SU-DHL-6 (cell line): ENCODE measurements around the gene ZNF618.

Source experiments
- H2AFZ ChIP-seq: fragments of 200-600 bp; sonication (generic); 2 replicates; pipeline ENCODE4 v1.6.1; 2014; ENCODE audit warnings: low read depth, mild to moderate bottlenecking, moderate library complexity, mixed read lengths, antibody characterized with exemption, low read length; ENCODE audit not compliant: severe bottlenecking
- H3F3A ChIP-seq: fragments of 200-600 bp; shearing (Covaris generic); 2 replicates; pipeline ENCODE4 v1.6.0; 2016; ENCODE audit warnings: antibody characterized with exemption, mild to moderate bottlenecking; ENCODE audit not compliant: insufficient read depth
- H3K27ac ChIP-seq: fragments of 200-600 bp; sonication (generic); 2 replicates; pipeline ENCODE4 v1.5.1; 2016; ENCODE audit warnings: low read depth, mild to moderate bottlenecking, low read length, moderate library complexity, mixed read lengths
- H3K27me3 ChIP-seq: fragments of 200-600 bp; sonication (generic), shearing (Covaris generic); 2 replicates; pipeline ENCODE4 v1.6.0; 2014; ENCODE audit warnings: mild to moderate bottlenecking, low read length
- H3K36me3 ChIP-seq: fragments of 200-600 bp; sonication (generic); 2 replicates; pipeline ENCODE4 v1.6.1; 2014; ENCODE audit warnings: mild to moderate bottlenecking, low read length, mixed read lengths
- H3K4me2 ChIP-seq: fragments of 300-600, 200-600 bp; shearing (Covaris generic), sonication (generic); 2 replicates; pipeline ENCODE4 v1.6.0; 2014; ENCODE audit warnings: low read length, low read depth, mild to moderate bottlenecking; ENCODE audit not compliant: poor library complexity, severe bottlenecking
- H3K4me3 ChIP-seq: fragments of 200-600 bp; sonication (generic); 2 replicates; pipeline ENCODE4 v1.5.1; 2014; ENCODE audit warnings: antibody characterized with exemption, low read length, mild to moderate bottlenecking, mixed read lengths; ENCODE audit not compliant: insufficient read depth, poor library complexity, severe bottlenecking
- H3K79me2 ChIP-seq: fragments of 200-600 bp; sonication (generic); 2 replicates; pipeline ENCODE4 v1.6.1; 2014; ENCODE audit warnings: mild to moderate bottlenecking, low read length, moderate library complexity; ENCODE audit not compliant: insufficient read depth
- H3K9ac ChIP-seq: fragments of 200-600 bp; sonication (generic); 2 replicates; pipeline ENCODE4 v1.7.0; 2014; ENCODE audit warnings: mild to moderate bottlenecking, low read length
- H3K9me2 ChIP-seq: fragments of 200-600 bp; sonication (generic); replicated peaks from 2 replicates; pipeline ENCODE4 v1.6.1; 2014; ENCODE audit warnings: low read length; ENCODE audit not compliant: insufficient read depth
- H3K9me3 ChIP-seq: fragments of 200-600 bp; sonication (generic); 2 replicates; pipeline ENCODE4 v1.6.1; 2014; ENCODE audit warnings: low read length, mixed read lengths; ENCODE audit not compliant: insufficient read depth
- H4K20me1 ChIP-seq: fragments of 200-600 bp; sonication (generic); 2 replicates; pipeline ENCODE4 v1.6.1; 2014; ENCODE audit warnings: low read depth, mild to moderate bottlenecking, antibody characterized with exemption, low read length, moderate library complexity, mixed read lengths
- CTCF ChIP-seq: fragments of 200-600 bp; sonication (generic); IDR thresholded peaks from one replicate; pipeline ENCODE4 v1.5.1; 2017; ENCODE audit warnings: antibody characterized with exemption, mild to moderate bottlenecking, low read length, moderate library complexity; ENCODE audit not compliant: insufficient read depth, poor library complexity, severe bottlenecking
- EZH2phosphoT487 ChIP-seq: fragments of 200-600 bp; sonication (generic), shearing (Covaris generic); conservative IDR thresholded peaks from 2 replicates; pipeline ENCODE4 v1.6.1; 2018; ENCODE audit warnings: mild to moderate bottlenecking, antibody characterized with exemption, low read length, moderate library complexity, mixed read lengths

ZNF618 gene

GRCh38 chr9:114072184-114073140, 196.4 kb downstream of the ZNF618 start:
- H3K27ac ChIP-seq, result no peak overlapping the region
- no peak overlapping the region for H3K4me2 ChIP-seq
- TF ChIP-seq EZH2phosphoT487, result no peak
- TF ChIP-seq CTCF, result no peak
- no peaks in the 10 kb centered on the region for H3K9me2 ChIP-seq
- H3K27me3 ChIP-seq, result no peaks in the 10 kb centered on the region
- no peaks in the 10 kb centered on the region for H4K20me1 ChIP-seq
- H3K79me2 ChIP-seq, result no peaks in the 10 kb centered on the region
- H3K36me3 ChIP-seq, result no peaks in the 10 kb centered on the region
- no peak overlapping the region for H3K4me3 ChIP-seq
- no peak overlapping the region for H3K9ac ChIP-seq
- H3K9me3 ChIP-seq, result no peaks in the 10 kb centered on the region; the same call in 1 of the 2 replicates
- no peak overlapping the region for H2AFZ ChIP-seq
- H3F3A ChIP-seq, result no peaks in the 10 kb centered on the region

- Histone ChIP-seq H3F3A (no peaks in the 10 kb centered on the region), H3K9me2 (no peaks in the 10 kb centered on the region), H3K27me3 (no peaks in the 10 kb centered on the region), H3K36me3 (no peaks in the 10 kb centered on the region), H3K79me2 (no peaks in the 10 kb centered on the region), H2AFZ (no peak overlapping the region), H3K4me3 (no peak overlapping the region), H3K9me3 (no peaks in the 10 kb centered on the region; the same call in 1 of the 2 replicates), H3K27ac (no peak overlapping the region), H3K4me2 (no peak overlapping the region), H3K9ac (no peak overlapping the region), H4K20me1 (no peaks in the 10 kb centered on the region)
- no peak for TF ChIP-seq CTCF
- TF ChIP-seq EZH2phosphoT487, result no peak
These were observed 199.5 kb downstream of the ZNF618 start for GRCh38 chr9:114075602-114076001.

- H3K36me3 ChIP-seq, result no peaks in the 10 kb centered on the region
- H3K4me2 ChIP-seq, result no peak overlapping the region
- H2AFZ ChIP-seq, result no peak overlapping the region
- no peak overlapping the region for H3K27ac ChIP-seq
- H3K4me3 ChIP-seq, result no peak overlapping the region
- H3K79me2 ChIP-seq, result no peaks in the 10 kb centered on the region
- H3F3A ChIP-seq, result no peaks in the 10 kb centered on the region
- H3K9ac ChIP-seq, result no peak overlapping the region
- no peaks in the 10 kb centered on the region for H3K9me2 ChIP-seq
- H3K27me3 ChIP-seq, result no peaks in the 10 kb centered on the region
- H3K9me3 ChIP-seq, result no peaks in the 10 kb centered on the region; the same call in 1 of the 2 replicates
- TF ChIP-seq EZH2phosphoT487 (no peak), CTCF (no peak)
- no peaks in the 10 kb centered on the region for H4K20me1 ChIP-seq
These were observed 200.4 kb downstream of the ZNF618 start for GRCh38 chr9:114076237-114077161.
